Measurements from ENCODE around the gene MAT2B.

GRCh38 chr5:163548649-163549048 lies 43.2 kb downstream of the MAT2B start:
- TF ChIP-seq CTCF (IDR thresholded peaks at IDR 0.05; ENCODE audit: insufficient read depth, low read length) (no peak), GABPA (IDR thresholded peaks at IDR 0.05; ENCODE audit: low read depth) (no peak), POLR2AphosphoS5 (IDR thresholded peaks at IDR 0.05; ENCODE audit: low read depth) (no peak), SPI1 (IDR thresholded peaks at IDR 0.05; ENCODE audit: borderline replicate concordance, low read depth) (no peak)

All from HL-60 (cell line).